T follicular helper cell (primary cell): ENCODE results near the gene CST1.

Experiments used
- DNase-seq: peaks from one replicate; pipeline ENCODE4 v3.0.0-alpha.2; 2020; ENCODE audit warnings: low read depth

The CST1 gene

DNA sequence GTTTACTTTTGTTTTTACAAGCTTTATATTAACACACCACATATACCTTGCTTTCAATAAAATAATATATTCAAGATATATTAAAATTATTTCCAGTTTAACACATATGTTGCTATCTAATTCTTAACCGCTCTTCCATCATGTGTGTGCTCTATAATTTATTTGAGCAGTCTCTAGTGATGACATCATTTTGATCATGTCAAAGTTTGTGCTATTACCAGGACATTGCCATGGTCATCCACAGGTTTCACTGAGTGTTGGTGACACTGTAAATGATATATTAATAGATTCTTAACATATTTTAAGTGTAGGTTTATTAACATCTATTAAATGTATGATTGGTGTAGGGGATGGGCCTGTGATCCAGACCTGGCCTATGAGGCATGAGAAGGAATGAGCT is 44.8 kb downstream of the CST1 start:
- DNase-seq = no peak

DNA sequence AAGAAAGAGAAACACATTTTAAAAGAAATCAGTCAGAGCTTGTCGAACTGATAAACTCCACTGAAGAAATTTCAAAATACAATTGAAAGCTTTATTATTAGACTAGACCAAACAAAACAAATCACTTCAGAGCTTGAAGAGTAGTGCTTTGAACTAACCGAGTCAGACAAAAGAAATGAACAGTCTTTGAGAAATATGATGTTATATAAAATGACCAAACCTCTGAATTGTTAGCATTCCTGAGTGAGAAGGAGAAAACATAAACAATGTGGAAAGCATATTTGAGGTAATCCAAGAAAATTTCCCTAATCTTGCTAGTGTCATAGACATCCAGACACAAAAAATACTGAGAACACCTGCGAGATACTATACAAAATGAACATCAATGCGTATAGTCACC is 48.7 kb downstream of the CST1 start:
- DNase-seq = no peak

- no peak for DNase-seq
Observed at GRCh38 chr20:23700931-23701330, 49.8 kb downstream of the CST1 start.

DNA sequence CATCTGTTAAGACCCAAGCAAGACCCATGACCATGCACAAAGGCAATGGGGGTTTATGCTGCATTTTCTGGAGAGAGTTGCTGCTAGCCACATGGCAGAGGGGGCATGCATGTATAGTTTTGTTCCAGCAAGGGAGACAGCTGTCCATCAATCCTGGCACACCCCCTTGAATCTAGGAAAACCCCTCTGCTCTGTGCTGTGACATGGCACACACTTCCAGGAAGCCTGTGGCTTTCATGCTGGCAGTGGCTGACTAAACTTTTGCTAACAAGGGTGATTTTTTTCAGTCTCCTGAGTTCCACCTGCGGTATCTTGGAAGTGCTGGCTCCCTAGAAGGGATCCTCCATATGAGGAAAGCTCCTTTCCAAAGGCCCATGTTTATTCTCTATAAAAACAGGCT is 52.8 kb downstream of the CST1 start:
- no peak for DNase-seq
